H9 (cell line): ENCODE measurements around the gene XPA. TPM values are rescaled to one million over a fixed set of nuclear protein-coding genes. Genes with fewer than 3 reads are reported as not detected.
A peak's percentile ranks its signal among the peaks of the same experiment; 100 is the strongest.

Experiments used
- DNase-seq: peaks from one replicate; pipeline ENCODE4 v3.0.0-alpha.2; 2017
- H2AFZ ChIP-seq: one replicate; pipeline ENCODE4 v1.6.1; 2013; ENCODE audit warnings: mild to moderate bottlenecking, low read length, control low read depth, moderate library complexity
- H2AK5ac ChIP-seq: 2 replicates; pipeline ENCODE4 v1.6.1; 2013; ENCODE audit warnings: low read length, control low read depth, mixed read lengths; ENCODE audit not compliant: insufficient read length
- H2BK120ac ChIP-seq: one replicate; pipeline ENCODE4 v1.6.1; 2013; ENCODE audit warnings: low read depth, mild to moderate bottlenecking, low read length, control low read depth, inconsistent platforms; ENCODE audit not compliant: poor library complexity, severe bottlenecking
- H2BK12ac ChIP-seq: 2 replicates; pipeline ENCODE4 v1.6.1; 2013; ENCODE audit warnings: low read length, control low read depth, mixed read lengths, low read depth; ENCODE audit not compliant: insufficient read length
- H2BK15ac ChIP-seq: 2 replicates; pipeline ENCODE4 v1.6.1; 2013; ENCODE audit warnings: low read depth, low read length, control low read depth
- H2BK20ac ChIP-seq: one replicate; pipeline ENCODE4 v1.6.1; 2013; ENCODE audit warnings: low read depth, mild to moderate bottlenecking, low read length, control low read depth, inconsistent platforms; ENCODE audit not compliant: poor library complexity, severe bottlenecking
- H2BK5ac ChIP-seq: 2 replicates; pipeline ENCODE4 v1.6.1; 2013; ENCODE audit warnings: low read length, control low read depth, mixed read lengths; ENCODE audit not compliant: insufficient read length
- H3K14ac ChIP-seq: 2 replicates; pipeline ENCODE4 v1.6.1; 2013; ENCODE audit warnings: low read length, control low read depth; ENCODE audit not compliant: insufficient read depth
- H3K18ac ChIP-seq: 2 replicates; pipeline ENCODE4 v1.6.1; 2013; ENCODE audit warnings: low read depth, mild to moderate bottlenecking, mixed read lengths, low read length, control low read depth; ENCODE audit not compliant: insufficient read length
- H3K23ac ChIP-seq: 2 replicates; pipeline ENCODE4 v1.6.1; 2013; ENCODE audit warnings: low read length, control low read depth, mixed read lengths, low read depth; ENCODE audit not compliant: insufficient read length
- H3K23me2 ChIP-seq: 2 replicates; pipeline ENCODE4 v1.6.1; 2013; ENCODE audit warnings: low read depth, mild to moderate bottlenecking, mixed read lengths, low read length, control low read depth; ENCODE audit not compliant: insufficient read length, poor library complexity, severe bottlenecking
- H3K27ac ChIP-seq: 2 replicates; pipeline ENCODE4 v1.5.1; 2013; ENCODE audit warnings: low read length, control low read depth, mixed read lengths, low read depth; ENCODE audit not compliant: insufficient read length
- H3K27me3 ChIP-seq: 2 replicates; pipeline ENCODE4 v1.6.1; 2013; ENCODE audit warnings: low read length, control low read depth, inconsistent platforms; ENCODE audit not compliant: insufficient read depth
- H3K4ac ChIP-seq: 2 replicates; pipeline ENCODE4 v1.6.1; 2013; ENCODE audit warnings: low read depth, mild to moderate bottlenecking, control low read depth, inconsistent platforms, low read length, moderate library complexity
- H3K4me1 ChIP-seq: 2 replicates; pipeline ENCODE4 v1.6.1; 2013; ENCODE audit warnings: low read length, control low read depth, inconsistent platforms; ENCODE audit not compliant: insufficient read depth
- H3K4me2 ChIP-seq: 2 replicates; pipeline ENCODE4 v1.6.1; 2013; ENCODE audit warnings: low read length, control low read depth, mixed read lengths; ENCODE audit not compliant: insufficient read length, insufficient read depth
- H3K56ac ChIP-seq: 2 replicates; pipeline ENCODE4 v1.6.1; 2013; ENCODE audit warnings: low read depth, mild to moderate bottlenecking, mixed read lengths, low read length, control low read depth; ENCODE audit not compliant: insufficient read length
- H3K79me1 ChIP-seq: 2 replicates; pipeline ENCODE4 v1.6.1; 2013; ENCODE audit warnings: low read depth, mild to moderate bottlenecking, moderate library complexity, low read length, control low read depth, inconsistent platforms; ENCODE audit not compliant: insufficient read depth, poor library complexity, severe bottlenecking
- H3K79me2 ChIP-seq: 2 replicates; pipeline ENCODE4 v1.6.1; 2013; ENCODE audit warnings: low read length, control low read depth, inconsistent platforms; ENCODE audit not compliant: insufficient read depth
- H3K9ac ChIP-seq: 2 replicates; pipeline ENCODE4 v1.6.1; 2013; ENCODE audit warnings: low read length, control low read depth, mixed read lengths; ENCODE audit not compliant: insufficient read length; ENCODE audit errors: extremely low read depth
- H3K9me3 ChIP-seq: one replicate; pipeline ENCODE4 v1.6.1; 2013; ENCODE audit warnings: low read depth, low read length, inconsistent platforms; ENCODE audit not compliant: control insufficient read depth
- H3T11ph ChIP-seq: one replicate; pipeline ENCODE4 v1.6.1; 2013; ENCODE audit warnings: mild to moderate bottlenecking, low read length, control low read depth, inconsistent platforms
- H4K20me1 ChIP-seq: one replicate; pipeline ENCODE4 v1.6.1; 2013; ENCODE audit not compliant: control insufficient read depth, insufficient read length, insufficient read depth
- H4K5ac ChIP-seq: 2 replicates; pipeline ENCODE4 v1.6.1; 2013; ENCODE audit warnings: low read depth, mild to moderate bottlenecking, mixed read lengths, low read length, control low read depth; ENCODE audit not compliant: insufficient read length
- H4K8ac ChIP-seq: replicated peaks from 2 replicates; pipeline ENCODE4 v1.6.1; 2013; ENCODE audit warnings: low read length, control low read depth, mixed read lengths, low read depth; ENCODE audit not compliant: insufficient read length
- H4K91ac ChIP-seq: 2 replicates; pipeline ENCODE4 v1.6.1; 2013; ENCODE audit warnings: low read depth, mild to moderate bottlenecking, moderate library complexity, mixed read lengths, low read length, control low read depth; ENCODE audit not compliant: insufficient read length
- H3K27ac Mint-ChIP-seq, 3 experiments: 2 replicates in 2 of 3; 3 replicates in 1 of 3; pipeline ENCODE4 v1.8.0; 2020 to 2021; ENCODE audit warnings: mixed read lengths in 3 of 3, mild to moderate bottlenecking in 1 of 3, moderate library complexity in 1 of 3
- H3K27me3 Mint-ChIP-seq: 2 replicates; pipeline ENCODE4 v1.8.0; 2021; ENCODE audit warnings: low read depth, mild to moderate bottlenecking, moderate library complexity, mixed read lengths
- H3K36me3 Mint-ChIP-seq, 3 experiments: 2 replicates in 2 of 3; 3 replicates in 1 of 3; pipeline ENCODE4 v1.8.0; 2020 to 2021; ENCODE audit warnings: low read depth in 3 of 3, mixed read lengths in 3 of 3; ENCODE audit not compliant: insufficient read depth in 1 of 3
- H3K4me1 Mint-ChIP-seq, 2 experiments: 2 replicates each; pipeline ENCODE4 v1.8.0; 2020; ENCODE audit warnings: mixed read lengths in 2 of 2
- H3K4me3 Mint-ChIP-seq, 2 experiments: 2 replicates in 1 of 2; 3 replicates in 1 of 2; pipeline ENCODE4 v1.8.0; 2020 to 2021; ENCODE audit warnings: mild to moderate bottlenecking in 2 of 2, mixed read lengths in 2 of 2, moderate library complexity in 1 of 2
- H3K9me3 Mint-ChIP-seq, 2 experiments: 2 replicates in 1 of 2; 3 replicates in 1 of 2; pipeline ENCODE4 v1.8.0; 2020; ENCODE audit warnings: mild to moderate bottlenecking in 2 of 2, mixed read lengths in 2 of 2, moderate library complexity in 1 of 2
- WGBS: extraction: QIAGEN DNeasy Blood & Tissue Kit; methylation state at CpG from one replicate; pipeline ENCODE4 v1.1.7; 2013; ENCODE audit warnings: missing lambda C conversion rate, low lambda C conversion rate, mixed read lengths; ENCODE audit not compliant: insufficient read length; ENCODE audit errors: extremely low coverage; 5-methylcytosine and 5-hydroxymethylcytosine counted together
- total RNA-seq: library from RNA; stranded (reverse); gene quantifications from 2 replicates; pipeline ENCODE4 v1.2.1, GENCODE V29; 2021
- TF ChIP-seq, protein P1 (sequence below): fragments of 200-600 bp; sonication (generic); conservative IDR thresholded peaks from 3 replicates; pipeline ENCODE4 v1.8.0; 2021; ENCODE audit warnings: antibody characterized with exemption, mild to moderate bottlenecking

XPA gene
- total RNA-seq, 1 experiment from 2014 or later: 6.6 TPM

GRCh38 chr9:97689401-97690180, 7.5 kb downstream of the XPA start:
- H3K27me3 ChIP-seq: no peaks in the 10 kb centered on the region
- no peak overlapping the region for H3T11ph ChIP-seq
- H4K5ac ChIP-seq: no peak overlapping the region
- no peak for DNase-seq
- H3K14ac ChIP-seq: no peak overlapping the region
- H3K23me2 ChIP-seq: no peaks in the 10 kb centered on the region
- no peak overlapping the region for H2BK12ac ChIP-seq
- no peak overlapping the region for H3K4ac ChIP-seq
- H3K9me3 Mint-ChIP-seq: no peaks in the 10 kb centered on the region
- no peak overlapping the region for H3K4me3 Mint-ChIP-seq
- H3K36me3 Mint-ChIP-seq: peaks cover 0 to 7% (median 0%) of the 10 kb centered on the region in 3 experiments; a peak in 1 of 7 replicates
- no peaks in the 10 kb centered on the region for H3K4me1 ChIP-seq
- no peak overlapping the region for H4K8ac ChIP-seq
- H3K9ac ChIP-seq: no peak overlapping the region
- H3K18ac ChIP-seq: no peak overlapping the region
- no peaks in the 10 kb centered on the region for H3K27me3 Mint-ChIP-seq
- H2AK5ac ChIP-seq: no peak overlapping the region
- no CpG with 5 or more reads among the region's 4 CpGs for WGBS
- H4K91ac ChIP-seq: no peak overlapping the region
- no peak overlapping the region for H3K56ac ChIP-seq
- H3K79me2 ChIP-seq: no peaks in the 10 kb centered on the region
- TF ChIP-seq, protein P1, sequence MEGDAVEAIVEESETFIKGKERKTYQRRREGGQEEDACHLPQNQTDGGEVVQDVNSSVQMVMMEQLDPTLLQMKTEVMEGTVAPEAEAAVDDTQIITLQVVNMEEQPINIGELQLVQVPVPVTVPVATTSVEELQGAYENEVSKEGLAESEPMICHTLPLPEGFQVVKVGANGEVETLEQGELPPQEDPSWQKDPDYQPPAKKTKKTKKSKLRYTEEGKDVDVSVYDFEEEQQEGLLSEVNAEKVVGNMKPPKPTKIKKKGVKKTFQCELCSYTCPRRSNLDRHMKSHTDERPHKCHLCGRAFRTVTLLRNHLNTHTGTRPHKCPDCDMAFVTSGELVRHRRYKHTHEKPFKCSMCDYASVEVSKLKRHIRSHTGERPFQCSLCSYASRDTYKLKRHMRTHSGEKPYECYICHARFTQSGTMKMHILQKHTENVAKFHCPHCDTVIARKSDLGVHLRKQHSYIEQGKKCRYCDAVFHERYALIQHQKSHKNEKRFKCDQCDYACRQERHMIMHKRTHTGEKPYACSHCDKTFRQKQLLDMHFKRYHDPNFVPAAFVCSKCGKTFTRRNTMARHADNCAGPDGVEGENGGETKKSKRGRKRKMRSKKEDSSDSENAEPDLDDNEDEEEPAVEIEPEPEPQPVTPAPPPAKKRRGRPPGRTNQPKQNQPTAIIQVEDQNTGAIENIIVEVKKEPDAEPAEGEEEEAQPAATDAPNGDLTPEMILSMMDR: no peak
- no peaks in the 10 kb centered on the region for H3K4me1 Mint-ChIP-seq
- peak overlapping the region in 1 of 3 experiments; percentile 81; a peak in 1 of 7 replicates for H3K27ac Mint-ChIP-seq
- no peak overlapping the region for H2BK5ac ChIP-seq
- no peaks in the 10 kb centered on the region for H4K20me1 ChIP-seq
- no peak overlapping the region for H2BK15ac ChIP-seq
- no peaks in the 10 kb centered on the region for H3K79me1 ChIP-seq
- no peak overlapping the region for H2AFZ ChIP-seq
- no peak overlapping the region for H3K27ac ChIP-seq
- no peaks in the 10 kb centered on the region for H3K9me3 ChIP-seq
- no peak overlapping the region for H2BK120ac ChIP-seq
- H3K23ac ChIP-seq: no peak overlapping the region
- no peak overlapping the region for H2BK20ac ChIP-seq
- no peak overlapping the region for H3K4me2 ChIP-seq
